ENCODE data around the gene MREG. TPM values are rescaled to one million over a fixed set of nuclear protein-coding genes. Genes with fewer than 3 reads are reported as not detected.
"Not testable (repeated sequence)": the region's sequence is repeated elsewhere in the genome, so short reads cannot be mapped to it uniquely, and the experiment has no call there.

MREG gene
- polyA plus RNA-seq, 2 donors, result 26.0 to 26.5 TPM

- H3K36me3 ChIP-seq (ENCODE audit: control insufficient read depth in 2 of 2, insufficient read depth in 2 of 2, low read length in 1 of 2), result no peaks in the 10 kb centered on the region
- WGBS, 2 donors, result 8 to 11% methylated on average over 6 of the region's 6 CpGs
- H3K9me3 ChIP-seq (ENCODE audit: control insufficient read depth in 2 of 2, insufficient read depth in 1 of 2, low read depth in 1 of 2, low read length in 1 of 2), result no peaks in the 10 kb centered on the region
- peak overlapping the region; percentile 67 to 78 for H3K4me3 ChIP-seq (ENCODE audit: low read depth in 1 of 2, low read length in 2 of 2)
- H3K4me1 ChIP-seq (ENCODE audit: control insufficient read depth in 2 of 2, insufficient read depth in 2 of 2, low read length in 1 of 2), result peaks cover 0 to 2% of the 10 kb centered on the region in 2 donors
- H3K27ac ChIP-seq (ENCODE audit: low read depth in 2 of 2, low read length in 1 of 2), result peak overlapping the region; percentile 83 to 97
- no peaks in the 10 kb centered on the region for H3K27me3 ChIP-seq (ENCODE audit: control insufficient read depth in 1 of 2, insufficient read depth in 2 of 2, low read length in 2 of 2)
Measured at GRCh38 chr2:216012830-216013079, 596 bp downstream of the MREG start.

- no peaks in the 10 kb centered on the region for H3K9me3 ChIP-seq (ENCODE audit: control insufficient read depth in 2 of 2, insufficient read depth in 1 of 2, low read depth in 1 of 2, low read length in 1 of 2)
- H3K27ac ChIP-seq (ENCODE audit: low read depth in 2 of 2, low read length in 1 of 2), result peak overlapping the region; percentile 83 to 97
- peak overlapping the region; percentile 25 to 67 for H3K4me3 ChIP-seq (ENCODE audit: low read depth in 1 of 2, low read length in 2 of 2)
- H3K36me3 ChIP-seq (ENCODE audit: control insufficient read depth in 2 of 2, insufficient read depth in 2 of 2, low read length in 1 of 2), result no peaks in the 10 kb centered on the region
- no peaks in the 10 kb centered on the region for H3K4me1 ChIP-seq (ENCODE audit: control insufficient read depth in 2 of 2, insufficient read depth in 2 of 2, low read length in 1 of 2)
- no peaks in the 10 kb centered on the region for H3K27me3 ChIP-seq (ENCODE audit: control insufficient read depth in 1 of 2, insufficient read depth in 2 of 2, low read length in 2 of 2)
- 23 to 25% methylated on average over 6 of the region's 6 CpGs for WGBS, 2 donors
Measured at GRCh38 chr2:216012133-216012829, 1.1 kb downstream of the MREG start.

- not testable (repeated sequence) for H3K36me3 ChIP-seq (ENCODE audit: control insufficient read depth in 2 of 2, insufficient read depth in 2 of 2, low read length in 1 of 2); H3K27ac ChIP-seq (ENCODE audit: low read depth in 2 of 2, low read length in 1 of 2); H3K4me1 ChIP-seq (ENCODE audit: control insufficient read depth in 2 of 2, insufficient read depth in 2 of 2, low read length in 1 of 2); H3K27me3 ChIP-seq (ENCODE audit: control insufficient read depth in 1 of 2, insufficient read depth in 2 of 2, low read length in 2 of 2); H3K9me3 ChIP-seq (ENCODE audit: control insufficient read depth in 2 of 2, insufficient read depth in 1 of 2, low read depth in 1 of 2, low read length in 1 of 2); H3K4me3 ChIP-seq (ENCODE audit: low read depth in 1 of 2, low read length in 2 of 2)
- WGBS, 2 donors, result 86 to 87% methylated on average over 2 of the region's 2 CpGs
Measured at GRCh38 chr2:216009215-216009614, 4.1 kb downstream of the MREG start.

- 87 to 95% methylated on average over 3 of the region's 3 CpGs for WGBS, 2 donors
Measured at GRCh38 chr2:216008387-216008786, 5.0 kb downstream of the MREG start.

GRCh38 chr2:216006164-216006663 is 7.1 kb downstream of the MREG start:
- H3K27me3 ChIP-seq (ENCODE audit: control insufficient read depth in 1 of 2, insufficient read depth in 2 of 2, low read length in 2 of 2), result no peaks in the 10 kb centered on the region
- H3K4me3 ChIP-seq (ENCODE audit: low read depth in 1 of 2, low read length in 2 of 2), result peak overlapping the region in 1 of 2 donors; percentile 8
- H3K4me1 ChIP-seq (ENCODE audit: control insufficient read depth in 2 of 2, insufficient read depth in 2 of 2, low read length in 1 of 2), result peaks cover 0 to 6% of the 10 kb centered on the region in 2 donors
- H3K27ac ChIP-seq (ENCODE audit: low read depth in 2 of 2, low read length in 1 of 2), result peak overlapping the region; percentile 33 to 65
- no peaks in the 10 kb centered on the region for H3K9me3 ChIP-seq (ENCODE audit: control insufficient read depth in 2 of 2, insufficient read depth in 1 of 2, low read depth in 1 of 2, low read length in 1 of 2)
- H3K36me3 ChIP-seq (ENCODE audit: control insufficient read depth in 2 of 2, insufficient read depth in 2 of 2, low read length in 1 of 2), result no peaks in the 10 kb centered on the region
- 24 to 52% methylated on average over 10 of the region's 10 CpGs for WGBS, 2 donors

More at GRCh38 chr2:216008387-216008786, 5.0 kb downstream of the MREG start:
- H3K9me3 ChIP-seq (ENCODE audit: control insufficient read depth in 2 of 2, insufficient read depth in 1 of 2, low read depth in 1 of 2, low read length in 1 of 2), result no peaks in the 10 kb centered on the region
- no peaks in the 10 kb centered on the region for H3K36me3 ChIP-seq (ENCODE audit: control insufficient read depth in 2 of 2, insufficient read depth in 2 of 2, low read length in 1 of 2)
- H3K27me3 ChIP-seq (ENCODE audit: control insufficient read depth in 1 of 2, insufficient read depth in 2 of 2, low read length in 2 of 2), result no peaks in the 10 kb centered on the region
- H3K4me1 ChIP-seq (ENCODE audit: control insufficient read depth in 2 of 2, insufficient read depth in 2 of 2, low read length in 1 of 2), result no peaks in the 10 kb centered on the region
- no peak overlapping the region for H3K4me3 ChIP-seq (ENCODE audit: low read depth in 1 of 2, low read length in 2 of 2)
- no peak overlapping the region for H3K27ac ChIP-seq (ENCODE audit: low read depth in 2 of 2, low read length in 1 of 2)

GRCh38 chr2:216004697-216005283 is 8.6 kb downstream of the MREG start:
- no peaks in the 10 kb centered on the region for H3K9me3 ChIP-seq (ENCODE audit: control insufficient read depth in 2 of 2, insufficient read depth in 1 of 2, low read depth in 1 of 2, low read length in 1 of 2)
- no peak overlapping the region for H3K4me3 ChIP-seq (ENCODE audit: low read depth in 1 of 2, low read length in 2 of 2)
- WGBS, 2 donors, result 76 to 88% methylated on average over 3 of the region's 3 CpGs
- H3K27me3 ChIP-seq (ENCODE audit: control insufficient read depth in 1 of 2, insufficient read depth in 2 of 2, low read length in 2 of 2), result no peaks in the 10 kb centered on the region
- peaks cover 0 to 2% of the 10 kb centered on the region in 2 donors for H3K36me3 ChIP-seq (ENCODE audit: control insufficient read depth in 2 of 2, insufficient read depth in 2 of 2, low read length in 1 of 2)
- H3K27ac ChIP-seq (ENCODE audit: low read depth in 2 of 2, low read length in 1 of 2), result no peak overlapping the region
- peaks cover 0 to 6% of the 10 kb centered on the region in 2 donors for H3K4me1 ChIP-seq (ENCODE audit: control insufficient read depth in 2 of 2, insufficient read depth in 2 of 2, low read length in 1 of 2)

GRCh38 chr2:216003876-216004696 is 9.3 kb downstream of the MREG start:
- peaks cover 0 to 6% of the 10 kb centered on the region in 2 donors for H3K36me3 ChIP-seq (ENCODE audit: control insufficient read depth in 2 of 2, insufficient read depth in 2 of 2, low read length in 1 of 2)
- WGBS, 2 donors, result 83 to 84% methylated on average over 6 of the region's 6 CpGs
- H3K4me3 ChIP-seq (ENCODE audit: low read depth in 1 of 2, low read length in 2 of 2), result no peak overlapping the region
- H3K4me1 ChIP-seq (ENCODE audit: control insufficient read depth in 2 of 2, insufficient read depth in 2 of 2, low read length in 1 of 2), result peaks cover 0 to 8% of the 10 kb centered on the region in 2 donors
- peak overlapping the region in 1 of 2 donors; percentile 62 for H3K27ac ChIP-seq (ENCODE audit: low read depth in 2 of 2, low read length in 1 of 2)
- H3K9me3 ChIP-seq (ENCODE audit: control insufficient read depth in 2 of 2, insufficient read depth in 1 of 2, low read depth in 1 of 2, low read length in 1 of 2), result no peaks in the 10 kb centered on the region
- no peaks in the 10 kb centered on the region for H3K27me3 ChIP-seq (ENCODE audit: control insufficient read depth in 1 of 2, insufficient read depth in 2 of 2, low read length in 2 of 2)

- Histone ChIP-seq H3K4me3 (ENCODE audit: low read depth in 1 of 2, low read length in 2 of 2) (no peak overlapping the region), H3K27ac (ENCODE audit: low read depth in 2 of 2, low read length in 1 of 2) (peak overlapping the region; percentile 57 to 85), H3K27me3 (ENCODE audit: control insufficient read depth in 1 of 2, insufficient read depth in 2 of 2, low read length in 2 of 2) (no peaks in the 10 kb centered on the region), H3K4me1 (ENCODE audit: control insufficient read depth in 2 of 2, insufficient read depth in 2 of 2, low read length in 1 of 2) (peaks cover 0 to 8% of the 10 kb centered on the region in 2 donors), H3K9me3 (ENCODE audit: control insufficient read depth in 2 of 2, insufficient read depth in 1 of 2, low read depth in 1 of 2, low read length in 1 of 2) (no peaks in the 10 kb centered on the region), H3K36me3 (ENCODE audit: control insufficient read depth in 2 of 2, insufficient read depth in 2 of 2, low read length in 1 of 2) (peaks cover 0 to 6% of the 10 kb centered on the region in 2 donors)
- 78 to 81% methylated on average over 2 of the region's 2 CpGs for WGBS, 2 donors
Measured at GRCh38 chr2:216002693-216003092, 10.7 kb downstream of the MREG start.

GRCh38 chr2:216002101-216002678 is 11.2 kb downstream of the MREG start:
- H3K4me1 ChIP-seq (ENCODE audit: control insufficient read depth in 2 of 2, insufficient read depth in 2 of 2, low read length in 1 of 2), result peaks cover 0 to 8% of the 10 kb centered on the region in 2 donors
- WGBS, 2 donors, result 38 to 43% methylated on average over 5 of the region's 5 CpGs
- no peaks in the 10 kb centered on the region for H3K9me3 ChIP-seq (ENCODE audit: control insufficient read depth in 2 of 2, insufficient read depth in 1 of 2, low read depth in 1 of 2, low read length in 1 of 2)
- H3K4me3 ChIP-seq (ENCODE audit: low read depth in 1 of 2, low read length in 2 of 2), result no peak overlapping the region
- peaks cover 0 to 8% of the 10 kb centered on the region in 2 donors for H3K36me3 ChIP-seq (ENCODE audit: control insufficient read depth in 2 of 2, insufficient read depth in 2 of 2, low read length in 1 of 2)
- H3K27ac ChIP-seq (ENCODE audit: low read depth in 2 of 2, low read length in 1 of 2), result peak overlapping the region; percentile 57 to 85
- H3K27me3 ChIP-seq (ENCODE audit: control insufficient read depth in 1 of 2, insufficient read depth in 2 of 2, low read length in 2 of 2), result no peaks in the 10 kb centered on the region

Measured in esophagus (tissue), 2 donors.